Stimulated activated naive CD8-positive, alpha-beta T cell treated with anti-CD3 and anti-CD28 coated beads, Interleukin-15, amount 100 ng/mL, for 72 hours (primary cell): ENCODE measurements around the gene ZNF22.

ENCODE experiments used
- ATAC-seq: fragments of 150-1000 bp; cut with Tn5 transposase; 2 replicates; pipeline ENCODE4 v1.10.0; 2021; ENCODE audit warnings: mild to moderate bottlenecking, moderate library complexity
- DNase-seq, 2 donors: peaks; one replicate each; pipeline ENCODE4 v3.0.0; 2021 to 2022
- H3K27ac Mint-ChIP-seq, 2 donors: one replicate each; pipeline ENCODE4 v1.8.0; 2022; ENCODE audit warnings: mild to moderate bottlenecking in 2 of 2, mixed read lengths in 2 of 2, moderate library complexity in 2 of 2
- H3K27me3 Mint-ChIP-seq: one replicate; pipeline ENCODE4 v1.8.0; 2022; ENCODE audit warnings: mixed read lengths
- H3K4me1 Mint-ChIP-seq: one replicate; pipeline ENCODE4 v1.8.0; 2022; ENCODE audit warnings: mild to moderate bottlenecking, mixed read lengths
- H3K4me3 Mint-ChIP-seq, 2 donors: one replicate each; pipeline ENCODE4 v1.8.0; 2022; ENCODE audit warnings: mild to moderate bottlenecking in 2 of 2, mixed read lengths in 2 of 2, moderate library complexity in 1 of 2
- H3K9me3 Mint-ChIP-seq, 2 donors: one replicate each; pipeline ENCODE4 v1.8.0; 2022; ENCODE audit warnings: mixed read lengths in 2 of 2

Gene ZNF22

GRCh38 chr10:44990965-44991364, 9.8 kb upstream of the ZNF22 start:
- peaks cover 29% of the 10 kb centered on the region for H3K27me3 Mint-ChIP-seq
- peaks cover 40% of the 10 kb centered on the region for H3K4me1 Mint-ChIP-seq
- DNase-seq (no peak), ATAC-seq (no peak)
- H3K27ac Mint-ChIP-seq = no peak overlapping the region
- H3K4me3 Mint-ChIP-seq = no peak overlapping the region
- H3K9me3 Mint-ChIP-seq = no peaks in the 10 kb centered on the region

GRCh38 chr10:44991571-44991970, 9.2 kb upstream of the ZNF22 start:
- H3K27ac Mint-ChIP-seq = no peak overlapping the region
- no peaks in the 10 kb centered on the region for H3K9me3 Mint-ChIP-seq
- peaks cover 29% of the 10 kb centered on the region for H3K27me3 Mint-ChIP-seq
- H3K4me3 Mint-ChIP-seq = no peak overlapping the region
- ATAC-seq (no peak), DNase-seq (no peak)
- peaks cover 41% of the 10 kb centered on the region for H3K4me1 Mint-ChIP-seq

- ATAC-seq = no peak
- no peak overlapping the region for H3K4me3 Mint-ChIP-seq
- H3K4me1 Mint-ChIP-seq = peaks cover 34% of the 10 kb centered on the region
- no peak overlapping the region for H3K27ac Mint-ChIP-seq
- peaks cover 29% of the 10 kb centered on the region for H3K27me3 Mint-ChIP-seq
- DNase-seq = peak in 1 of 2 donors; percentile 7
- no peaks in the 10 kb centered on the region for H3K9me3 Mint-ChIP-seq
Observed at GRCh38 chr10:44992070-44992731, 8.5 kb upstream of the ZNF22 start.

- DNase-seq = no peak
- Mint-ChIP-seq H3K27me3 (peaks cover 29% of the 10 kb centered on the region), H3K9me3 (no peaks in the 10 kb centered on the region), H3K27ac (no peak overlapping the region), H3K4me3 (no peak overlapping the region), H3K4me1 (peaks cover 29% of the 10 kb centered on the region)
- ATAC-seq = no peak
Observed at GRCh38 chr10:44992732-44993225, 7.9 kb upstream of the ZNF22 start.

GRCh38 chr10:44993226-44993921, 7.3 kb upstream of the ZNF22 start:
- H3K4me3 Mint-ChIP-seq = no peak overlapping the region
- H3K27me3 Mint-ChIP-seq = peaks cover 28% of the 10 kb centered on the region
- DNase-seq (peak in 1 of 2 donors; percentile 5), ATAC-seq (no peak)
- peaks cover 27% of the 10 kb centered on the region for H3K4me1 Mint-ChIP-seq
- H3K27ac Mint-ChIP-seq = no peak overlapping the region
- no peaks in the 10 kb centered on the region for H3K9me3 Mint-ChIP-seq

GRCh38 chr10:44993922-44994751, 6.6 kb upstream of the ZNF22 start:
- no peak overlapping the region for H3K4me3 Mint-ChIP-seq
- DNase-seq (no peak), ATAC-seq (no peak)
- no peak overlapping the region for H3K27ac Mint-ChIP-seq
- peaks cover 20% of the 10 kb centered on the region for H3K27me3 Mint-ChIP-seq
- peaks cover 27% of the 10 kb centered on the region for H3K4me1 Mint-ChIP-seq
- no peaks in the 10 kb centered on the region for H3K9me3 Mint-ChIP-seq

GRCh38 chr10:44994752-44995530, 5.8 kb upstream of the ZNF22 start:
- ATAC-seq (no peak), DNase-seq (peak in 1 of 2 donors; percentile 7)
- H3K9me3 Mint-ChIP-seq = peaks cover 4 to 5% of the 10 kb centered on the region in 2 donors
- H3K4me3 Mint-ChIP-seq = peak overlapping the region in 1 of 2 donors; percentile 14
- H3K27me3 Mint-ChIP-seq = peaks cover 14% of the 10 kb centered on the region
- peak overlapping the region; percentile 35 to 79 for H3K27ac Mint-ChIP-seq
- peaks cover 32% of the 10 kb centered on the region for H3K4me1 Mint-ChIP-seq

GRCh38 chr10:44995581-44995913, 5.2 kb upstream of the ZNF22 start:
- Mint-ChIP-seq H3K27me3 (peaks cover 7% of the 10 kb centered on the region), H3K9me3 (peaks cover 6% of the 10 kb centered on the region in 2 donors), H3K4me3 (peak overlapping the region in 1 of 2 donors; percentile 14), H3K4me1 (peaks cover 38% of the 10 kb centered on the region), H3K27ac (peak overlapping the region in 1 of 2 donors; percentile 86)
- DNase-seq (peak in 1 of 2 donors; percentile 8), ATAC-seq (no peak)

GRCh38 chr10:44995914-44996669, 4.6 kb upstream of the ZNF22 start:
- no peak for ATAC-seq
- Mint-ChIP-seq H3K4me1 (peaks cover 39% of the 10 kb centered on the region), H3K27ac (peak overlapping the region in 1 of 2 donors; percentile 86), H3K4me3 (no peak overlapping the region), H3K27me3 (peaks cover 7% of the 10 kb centered on the region), H3K9me3 (peaks cover 6% of the 10 kb centered on the region in 2 donors)
- no peak for DNase-seq

- DNase-seq (no peak), ATAC-seq (no peak)
- Mint-ChIP-seq H3K27ac (no peak overlapping the region), H3K27me3 (no peaks in the 10 kb centered on the region), H3K4me1 (peaks cover 41% of the 10 kb centered on the region), H3K9me3 (peaks cover 7 to 9% of the 10 kb centered on the region in 2 donors), H3K4me3 (no peak overlapping the region)
Observed at GRCh38 chr10:44997105-44997748, 3.5 kb upstream of the ZNF22 start.

GRCh38 chr10:44998146-44998631, 2.5 kb upstream of the ZNF22 start:
- DNase-seq (no peak), ATAC-seq (no peak)
- Mint-ChIP-seq H3K4me1 (peaks cover 47% of the 10 kb centered on the region), H3K9me3 (peaks cover 13% of the 10 kb centered on the region in 2 donors), H3K4me3 (no peak overlapping the region), H3K27me3 (no peaks in the 10 kb centered on the region), H3K27ac (no peak overlapping the region)

- peak overlapping the region; percentile 98 to 99 for H3K27ac Mint-ChIP-seq
- no peaks in the 10 kb centered on the region for H3K27me3 Mint-ChIP-seq
- H3K9me3 Mint-ChIP-seq = peaks cover 26 to 31% of the 10 kb centered on the region in 2 donors
- H3K4me3 Mint-ChIP-seq = peak overlapping the region; percentile 83 to 89
- peak; percentile 5 for ATAC-seq
- H3K4me1 Mint-ChIP-seq = peaks cover 32% of the 10 kb centered on the region
- DNase-seq = no peak
Observed at GRCh38 chr10:45000138-45000751, 478 bp upstream of the ZNF22 start.

GRCh38 chr10:45001381-45002148, 842 bp downstream of the ZNF22 start:
- peak overlapping the region; percentile 86 to 91 for H3K27ac Mint-ChIP-seq
- peaks cover 20% of the 10 kb centered on the region for H3K4me1 Mint-ChIP-seq
- no peaks in the 10 kb centered on the region for H3K27me3 Mint-ChIP-seq
- peaks cover 26 to 31% of the 10 kb centered on the region in 2 donors for H3K9me3 Mint-ChIP-seq
- ATAC-seq (peak; percentile 84), DNase-seq (peak; percentile 69 to 74)
- H3K4me3 Mint-ChIP-seq = peak overlapping the region; percentile 85 to 91
